Neuronal stem cell (in vitro differentiated cells): ENCODE measurements around the gene RPL32. TPM values are rescaled to one million over a fixed set of nuclear protein-coding genes. Genes with fewer than 3 reads are reported as not detected.
A peak's percentile ranks its signal among the peaks of the same experiment; 100 is the strongest.

Experiments used
- DNase-seq: peaks from one replicate; pipeline ENCODE4 v3.0.0-alpha.2; 2013; ENCODE audit warnings: low spot score
- H2AFZ ChIP-seq: one replicate; pipeline ENCODE4 v1.6.1; 2013; ENCODE audit warnings: mild to moderate bottlenecking, low read length, inconsistent platforms
- H2AK5ac ChIP-seq: 2 replicates; pipeline ENCODE4 v1.6.1; 2013; ENCODE audit warnings: low read depth, mild to moderate bottlenecking, inconsistent platforms, low read length, moderate library complexity, mixed read lengths
- H2BK120ac ChIP-seq: 2 replicates; pipeline ENCODE4 v1.6.1; 2013; ENCODE audit warnings: low read depth, mild to moderate bottlenecking, inconsistent platforms, low read length, moderate library complexity, mixed read lengths
- H2BK12ac ChIP-seq: one replicate; pipeline ENCODE4 v1.6.1; 2013; ENCODE audit warnings: low read length, inconsistent platforms
- H2BK15ac ChIP-seq: 2 replicates; pipeline ENCODE4 v1.6.1; 2013; ENCODE audit warnings: mild to moderate bottlenecking, low read length, inconsistent platforms, mixed read lengths
- H2BK5ac ChIP-seq: one replicate; pipeline ENCODE4 v1.6.1; 2013; ENCODE audit warnings: inconsistent platforms, mild to moderate bottlenecking, low read length, moderate library complexity
- H3K14ac ChIP-seq: one replicate; pipeline ENCODE4 v1.6.1; 2013; ENCODE audit warnings: low read length, inconsistent platforms
- H3K18ac ChIP-seq: 2 replicates; pipeline ENCODE4 v1.6.1; 2013; ENCODE audit warnings: low read length, inconsistent platforms
- H3K23ac ChIP-seq: 2 replicates; pipeline ENCODE4 v1.6.1; 2013; ENCODE audit warnings: low read depth, mild to moderate bottlenecking, mixed read lengths, low read length, inconsistent platforms; ENCODE audit not compliant: poor library complexity
- H3K27ac ChIP-seq: replicated peaks from 3 replicates; pipeline ENCODE4 v1.5.1; 2013; ENCODE audit warnings: low read length, inconsistent platforms
- H3K27me3 ChIP-seq, 3 experiments: 2 replicates each; pipeline ENCODE4 v1.6.1; 2013; ENCODE audit warnings: low read length in 3 of 3, mild to moderate bottlenecking in 2 of 3, inconsistent platforms in 1 of 3, low read depth in 1 of 3, mixed read lengths in 1 of 3, moderate library complexity in 1 of 3; ENCODE audit not compliant: control insufficient read depth in 3 of 3, insufficient read depth in 3 of 3
- H3K36me3 ChIP-seq, 2 donors: replicated peaks in 1 of 2; 2 replicates each; pipeline ENCODE4 v1.6.1; 2013; ENCODE audit warnings: low read length in 2 of 2; ENCODE audit not compliant: control insufficient read depth in 2 of 2, insufficient read depth in 2 of 2
- H3K4ac ChIP-seq: 2 replicates; pipeline ENCODE4 v1.6.1; 2013; ENCODE audit warnings: inconsistent platforms, mild to moderate bottlenecking, low read length, moderate library complexity
- H3K4me1 ChIP-seq, 2 donors: 1 replicate in 1 of 2; 2 replicates in 1 of 2; pipeline ENCODE4 v1.6.1; 2013; ENCODE audit warnings: low read length in 2 of 2, low read depth in 1 of 2; ENCODE audit not compliant: control insufficient read depth in 2 of 2, insufficient read depth in 1 of 2
- H3K4me2 ChIP-seq: one replicate; pipeline ENCODE4 v1.6.1; 2013; ENCODE audit warnings: mild to moderate bottlenecking, low read length, inconsistent platforms; ENCODE audit not compliant: insufficient read depth, poor library complexity, severe bottlenecking
- H3K4me3 ChIP-seq, 2 donors: 2 replicates each; pipeline ENCODE4 v1.5.1; 2013; ENCODE audit warnings: low read length in 2 of 2, mild to moderate bottlenecking in 2 of 2, inconsistent platforms in 1 of 2, moderate library complexity in 1 of 2
- H3K79me1 ChIP-seq: one replicate; pipeline ENCODE4 v1.6.1; 2013; ENCODE audit warnings: low read depth, mild to moderate bottlenecking, inconsistent platforms, low read length, moderate library complexity
- H3K9ac ChIP-seq: one replicate; pipeline ENCODE4 v1.6.1; 2013; ENCODE audit warnings: mild to moderate bottlenecking, low read depth, low read length, inconsistent platforms; ENCODE audit not compliant: poor library complexity
- H3K9me3 ChIP-seq, 2 donors: replicated peaks in 1 of 2; 2 replicates each; pipeline versions ENCODE3 to v1.6.1; 2013; ENCODE audit warnings: low read length in 2 of 2, mild to moderate bottlenecking in 2 of 2, inconsistent platforms in 1 of 2, low read depth in 1 of 2, mixed read lengths in 1 of 2, moderate library complexity in 1 of 2; ENCODE audit not compliant: control insufficient read depth in 2 of 2, insufficient read depth in 1 of 2
- H4K8ac ChIP-seq: one replicate; pipeline ENCODE4 v1.6.1; 2013; ENCODE audit warnings: low read depth, mild to moderate bottlenecking, inconsistent platforms, low read length, moderate library complexity
- H4K91ac ChIP-seq: one replicate; pipeline ENCODE4 v1.6.1; 2013; ENCODE audit warnings: low read length, low read depth, mild to moderate bottlenecking, inconsistent platforms; ENCODE audit not compliant: poor library complexity
- WGBS, 2 donors: extraction: QIAGEN DNeasy Blood & Tissue Kit; methylation state at CpG; one replicate each; pipeline ENCODE4 v1.1.7; 2013; ENCODE audit warnings: missing lambda C conversion rate in 2 of 2, mixed read lengths in 1 of 2; ENCODE audit not compliant: insufficient read length in 2 of 2, insufficient replicate concordance in 1 of 2; ENCODE audit errors: extremely low coverage in 2 of 2; 5-methylcytosine and 5-hydroxymethylcytosine counted together
- polyA plus RNA-seq, 2 experiments: library from polyadenylated mRNA; stranded (reverse); fragments of 200-250 nt; gene quantifications; one replicate each; pipeline ENCODE4 v1.2.3, GENCODE V29; 2013

RPL32 gene
- 2,661 TPM for polyA plus RNA-seq (2013, experiment 1 of 2)
- polyA plus RNA-seq (2013, experiment 2 of 2), result 2,611 TPM

DNA sequence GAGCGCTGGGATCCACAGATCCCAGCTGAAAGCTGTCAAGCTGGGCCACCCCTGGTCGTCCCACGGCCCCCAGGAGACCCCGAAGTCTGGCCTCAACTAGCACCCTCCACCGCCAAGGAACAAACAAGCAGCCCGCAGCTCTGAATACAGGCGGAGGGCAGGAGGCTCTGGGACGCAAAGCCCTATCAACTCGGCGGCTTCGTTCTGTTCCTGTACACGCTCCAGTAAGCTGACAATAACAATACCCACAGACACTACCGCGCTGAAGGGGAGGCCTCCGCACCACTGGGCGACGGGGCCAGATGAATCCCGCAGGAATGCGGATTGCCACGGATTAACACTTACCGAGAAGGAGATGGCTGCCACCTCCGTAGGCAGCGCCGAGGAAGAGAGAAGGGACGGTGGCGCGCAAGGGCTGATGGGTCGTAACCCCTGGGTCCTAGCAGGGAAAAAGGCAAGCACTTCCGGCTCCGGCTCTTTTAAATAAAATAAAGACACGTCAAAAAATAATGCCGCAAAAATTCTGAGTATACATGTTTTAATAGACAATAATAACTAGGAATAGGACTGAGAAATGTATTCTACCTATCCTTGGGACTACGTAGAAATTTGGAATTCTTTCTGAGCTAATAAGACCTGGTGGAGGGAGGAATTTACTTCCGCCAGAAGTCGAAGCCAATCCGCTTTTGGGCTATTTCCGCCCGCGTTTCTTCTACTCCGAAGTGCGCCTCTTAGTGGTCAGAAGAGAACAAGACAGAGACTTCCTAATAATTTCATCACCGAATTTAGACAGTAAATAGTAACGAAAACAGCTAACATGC is at the start of gene RPL32:
Gene RPL32, minus strand, starts transcription at position 417 of the 821 bp plus-strand sequence. CDS start 1,328 bp downstream, outside the sequence.
- Histone ChIP-seq H3K23ac (peak within 1 kb of the TSS; percentile 97), H2BK5ac (peak within 1 kb of the TSS; percentile 89), H2BK120ac (no peak within 1 kb of the TSS), H3K4me1 (peaks cover 6 to 9% of the 10 kb centered on the region in 2 donors), H3K4ac (no peak within 1 kb of the TSS), H3K14ac (peak within 1 kb of the TSS; percentile 99), H3K27me3 (peaks cover 0 to 5% (median 2%) of the 10 kb centered on the region in 3 experiments), H2BK12ac (peak within 1 kb of the TSS; percentile 41), H3K18ac (peak within 1 kb of the TSS; percentile 96), H3K9ac (peak within 1 kb of the TSS; percentile 97), H3K4me3 (peak within 1 kb of the TSS; percentile 68 to 94), H3K4me2 (peak within 1 kb of the TSS; percentile 56), H4K91ac (no peak within 1 kb of the TSS), H3K9me3 (no peaks in the 10 kb centered on the region), H2AK5ac (peak within 1 kb of the TSS; percentile 92), H2BK15ac (no peak within 1 kb of the TSS), H2AFZ (peak within 1 kb of the TSS; percentile 82), H3K27ac (peak within 1 kb of the TSS; percentile 69), H3K36me3 (peaks cover 32 to 44% of the 10 kb centered on the region in 2 donors), H4K8ac (no peak within 1 kb of the TSS), H3K79me1 (peaks cover 2% of the 10 kb centered on the region)
- peak; percentile 89 for DNase-seq
- no CpG with 5 or more reads among the region's 43 CpGs for WGBS, 2 donors

DNA sequence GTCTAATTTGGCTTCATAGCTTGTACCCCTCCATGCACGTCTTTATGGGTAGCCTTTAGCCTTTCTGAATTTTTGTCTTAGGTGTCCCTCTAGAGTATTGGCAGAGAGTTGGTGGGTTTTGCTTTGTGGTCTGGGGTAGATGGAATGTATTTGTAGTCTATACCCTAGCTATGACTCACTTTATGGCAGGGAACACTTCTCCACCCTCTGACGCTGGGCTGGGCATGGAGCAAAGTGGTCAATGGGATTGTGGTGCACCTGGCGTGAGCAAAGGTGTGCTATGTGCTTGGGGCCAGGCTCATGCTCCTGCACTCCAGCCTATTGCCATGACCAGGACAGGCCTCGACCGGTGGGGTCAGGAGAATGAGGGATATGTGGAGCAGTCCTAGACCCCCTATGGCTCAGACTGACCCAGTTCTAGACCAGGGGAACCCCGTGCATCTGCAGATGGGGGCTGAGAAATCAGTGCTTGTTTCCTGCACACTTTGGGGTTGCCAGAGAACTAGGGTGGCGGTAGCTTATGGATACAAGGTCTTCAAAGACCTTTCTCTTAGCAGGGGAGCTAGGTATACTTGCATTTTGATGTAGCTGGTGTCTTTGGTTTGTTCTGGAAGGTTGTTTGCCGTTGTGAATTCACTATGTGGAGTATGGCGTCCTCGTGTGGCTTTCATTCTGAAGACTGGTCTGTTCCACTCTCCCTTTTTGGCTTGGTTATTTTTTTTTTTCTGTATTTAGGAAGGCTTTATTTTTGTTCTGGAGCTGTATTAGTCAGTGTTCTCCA is 49.4 kb upstream of the RPL32 start:
- no CpG with 5 or more reads among the region's 10 CpGs for WGBS, 2 donors
- H3K4me2 ChIP-seq, result no peak overlapping the region

DNA sequence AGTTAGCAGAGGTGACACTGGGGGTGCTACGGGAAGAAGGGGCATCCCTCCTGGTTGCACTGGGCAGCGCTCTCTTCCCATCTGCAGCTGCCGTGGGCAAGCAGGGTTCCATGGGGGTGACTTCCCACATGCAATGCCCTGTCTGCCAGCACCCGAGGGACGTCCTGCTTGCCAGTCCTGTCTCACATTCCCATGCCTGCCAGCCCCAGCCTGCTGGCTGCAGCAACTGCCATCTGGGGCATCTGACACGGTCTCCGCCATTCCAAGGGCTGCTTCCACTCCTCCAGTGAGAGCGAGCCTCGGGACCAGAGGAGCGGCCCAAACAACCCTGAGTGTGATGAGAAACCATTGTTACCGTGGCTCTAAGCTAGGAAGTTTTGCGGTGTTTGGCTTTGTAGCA is 45.4 kb upstream of the RPL32 start:
- H3K27me3 ChIP-seq, result peaks cover 0 to 33% (median 2%) of the 10 kb centered on the region in 3 experiments
- DNase-seq, result no peak
- H3K4me3 ChIP-seq, result no peak overlapping the region
- H3K4me1 ChIP-seq, result peaks cover 2 to 4% of the 10 kb centered on the region in 2 donors
- H3K9ac ChIP-seq, result peak overlapping the region; percentile 55
- H4K91ac ChIP-seq, result no peak overlapping the region
- no peak overlapping the region for H3K18ac ChIP-seq
- H3K36me3 ChIP-seq, result no peaks in the 10 kb centered on the region
- peak overlapping the region; percentile 11 for H3K14ac ChIP-seq
- WGBS, 2 donors, result no CpG with 5 or more reads among the region's 12 CpGs
- H3K27ac ChIP-seq, result no peak overlapping the region
- no peak overlapping the region for H3K23ac ChIP-seq
- H2BK15ac ChIP-seq, result no peak overlapping the region
- H2AFZ ChIP-seq, result no peak overlapping the region
- H3K79me1 ChIP-seq, result no peaks in the 10 kb centered on the region
- peak overlapping the region; percentile 76 for H2AK5ac ChIP-seq
- no peak overlapping the region for H3K4ac ChIP-seq
- H2BK12ac ChIP-seq, result no peak overlapping the region
- no peak overlapping the region for H2BK5ac ChIP-seq
- H3K4me2 ChIP-seq, result no peak overlapping the region
- H3K9me3 ChIP-seq, result no peaks in the 10 kb centered on the region
- no peak overlapping the region for H2BK120ac ChIP-seq
- H4K8ac ChIP-seq, result no peak overlapping the region

More for the DNA sequence above, 49.4 kb upstream of the RPL32 start:
- Histone ChIP-seq H3K18ac (peak overlapping the region; percentile 34), H3K27ac (no peak overlapping the region), H3K9ac (no peak overlapping the region), H3K4me3 (peak overlapping the region in 1 of 2 donors; percentile 38), H3K9me3 (no peaks in the 10 kb centered on the region), H3K36me3 (no peaks in the 10 kb centered on the region), H2AFZ (no peak overlapping the region), H4K91ac (no peak overlapping the region), H2BK15ac (peak overlapping the region; percentile 8), H3K23ac (no peak overlapping the region), H3K14ac (no peak overlapping the region), H3K79me1 (no peaks in the 10 kb centered on the region), H3K4ac (no peak overlapping the region), H2AK5ac (no peak overlapping the region), H3K27me3 (peaks cover 0 to 28% (median 2%) of the 10 kb centered on the region in 3 experiments), H2BK12ac (no peak overlapping the region), H2BK120ac (no peak overlapping the region), H4K8ac (no peak overlapping the region), H2BK5ac (no peak overlapping the region), H3K4me1 (peaks cover 4 to 7% of the 10 kb centered on the region in 2 donors)
- DNase-seq, result no peak
